Left lung (tissue), 10 donors: Measurements from ENCODE around the gene APOO. TPM values are rescaled to one million over a fixed set of nuclear protein-coding genes. Genes with fewer than 3 reads are reported as not detected.

Experiments
- ATAC-seq: fragments of 200-7000 bp; cut with Tn5 transposase; one replicate; pipeline ENCODE4 v1.9.1; 2020; ENCODE audit warnings: moderate library complexity
- DNase-seq, 4 donors: peaks; one replicate each; pipeline ENCODE4 v3.0.0-alpha.2; 2013 to 2020
- H3K27ac ChIP-seq, 2 donors: fragments of 200-600 bp; sonication (generic) in 1 of 2; one replicate each; pipeline versions ENCODE4 v1.5.0 to v1.8.0; 2020 to 2021
- H3K27me3 ChIP-seq, 2 donors: fragments of 200-600 bp; sonication (generic) in 1 of 2; one replicate each; pipeline versions ENCODE4 v1.5.0 to v1.8.0; 2020 to 2021
- H3K36me3 ChIP-seq, 2 donors: fragments of 200-600 bp; sonication (generic) in 1 of 2; one replicate each; pipeline versions ENCODE4 v1.5.0 to v1.8.0; 2020 to 2021
- H3K4me1 ChIP-seq, 2 donors: fragments of 200-600 bp; one replicate each; pipeline ENCODE4 v1.8.0; 2021
- H3K4me3 ChIP-seq, 2 donors: fragments of 200-600 bp; sonication (generic) in 1 of 2; one replicate each; pipeline versions ENCODE4 v1.5.0 to v1.8.0; 2020 to 2021; ENCODE audit warnings: mild to moderate bottlenecking in 1 of 2
- H3K9me3 ChIP-seq, 2 donors: fragments of 200-600 bp; sonication (generic) in 1 of 2; one replicate each; pipeline versions ENCODE4 v1.5.0 to v1.8.0; 2020 to 2021
- CTCF ChIP-seq, 2 donors: fragments of 200-600 bp; sonication (generic) in 1 of 2; IDR thresholded peaks; one replicate each; pipeline versions ENCODE4 v1.5.0 to v1.8.0; 2021; ENCODE audit warnings: antibody characterized with exemption in 2 of 2
- intact Hi-C, 2 donors: fragments of 100-400 bp; cut with DNase I; formaldehyde crosslinking; loops; one replicate each; pipeline versions ENCODE4 v1.11.2 to v1.14.2; 2022
- polyA plus RNA-seq, 6 donors: library from polyadenylated mRNA; unstranded; fragments of 120-200 nt; gene quantifications; one replicate each; pipeline ENCODE4 v1.2.1, GENCODE V29; 2013; ENCODE audit not compliant: insufficient read length in 6 of 6
- total RNA-seq, 2 donors: library from RNA; stranded (reverse); fragmentation: NEBNext Ultra II Directional; extraction: Animal tissue kit (Norgen Biotek cat#: 25700); gene quantifications; one replicate each; pipeline ENCODE4 v1.2.1, GENCODE V29; 2021
- donor health status: DM: no; HTN: yes; CAD: no.
- donor health status: DM: no; HTN: no; CAD: no.

APOO gene
- total and polyA plus RNA-seq, 8 donors, result 15.9 to 24.3 (median 19.6) TPM

- Histone ChIP-seq H3K27ac (no peak overlapping the region), H3K4me1 (no peaks in the 10 kb centered on the region), H3K9me3 (no peaks in the 10 kb centered on the region), H3K36me3 (no peaks in the 10 kb centered on the region), H3K27me3 (no peaks in the 10 kb centered on the region), H3K4me3 (no peak overlapping the region)
- intact Hi-C loops, result no loop called here
- ATAC-seq, result no peak
- DNase-seq, result no peak
- no peak for TF ChIP-seq CTCF (IDR thresholded peaks at IDR 0.05)
These were observed 89.8 kb downstream of the APOO start for GRCh38 chrX:23817979-23818336.

GRCh38 chrX:23816179-23816578 is 91.6 kb downstream of the APOO start:
- intact Hi-C loops, result no loop called here
- TF ChIP-seq CTCF (IDR thresholded peaks at IDR 0.05), result no peak
- Histone ChIP-seq H3K27me3 (no peaks in the 10 kb centered on the region), H3K27ac (no peak overlapping the region), H3K4me3 (no peak overlapping the region), H3K9me3 (no peaks in the 10 kb centered on the region), H3K4me1 (peaks cover 0 to 3% of the 10 kb centered on the region in 2 donors), H3K36me3 (no peaks in the 10 kb centered on the region)
- no peak for DNase-seq
- no peak for ATAC-seq

- peaks cover 0 to 11% of the 10 kb centered on the region in 2 donors for H3K4me1 ChIP-seq
- H3K36me3 ChIP-seq, result no peaks in the 10 kb centered on the region
- H3K9me3 ChIP-seq, result no peaks in the 10 kb centered on the region
- no peak for TF ChIP-seq CTCF (IDR thresholded peaks at IDR 0.05)
- no peak for DNase-seq
- H3K27ac ChIP-seq, result no peak overlapping the region
- ATAC-seq, result no peak
- H3K4me3 ChIP-seq, result no peak overlapping the region
- intact Hi-C loops, result no loop called here
- H3K27me3 ChIP-seq, result no peaks in the 10 kb centered on the region
These were observed 92.4 kb downstream of the APOO start for GRCh38 chrX:23815376-23815775.

GRCh38 chrX:23813808-23814207 is 93.9 kb downstream of the APOO start:
- DNase-seq, result no peak
- peaks cover 0 to 12% of the 10 kb centered on the region in 2 donors for H3K4me1 ChIP-seq
- no peak for ATAC-seq
- no peak overlapping the region for H3K27ac ChIP-seq
- no peak for TF ChIP-seq CTCF (IDR thresholded peaks at IDR 0.05)
- intact Hi-C loops, result no loop called here
- H3K4me3 ChIP-seq, result no peak overlapping the region
- H3K27me3 ChIP-seq, result no peaks in the 10 kb centered on the region
- H3K36me3 ChIP-seq, result no peaks in the 10 kb centered on the region
- no peaks in the 10 kb centered on the region for H3K9me3 ChIP-seq

- Histone ChIP-seq H3K36me3 (no peaks in the 10 kb centered on the region), H3K27me3 (no peaks in the 10 kb centered on the region), H3K9me3 (no peaks in the 10 kb centered on the region), H3K4me1 (peaks cover 3 to 12% of the 10 kb centered on the region in 2 donors), H3K4me3 (no peak overlapping the region), H3K27ac (peak overlapping the region in 1 of 2 donors; percentile 61)
- ATAC-seq, result no peak
- DNase-seq, result no peak
- intact Hi-C loops, result no loop called here
- TF ChIP-seq CTCF (IDR thresholded peaks at IDR 0.05), result no peak
These were observed 96.1 kb downstream of the APOO start for GRCh38 chrX:23811656-23812055.
